Gastroesophageal sphincter (tissue), 3 donors: ENCODE measurements around the gene ATG14.

Source experiments
- CTCF ChIP-seq, 4 experiments: fragments of 200-600 bp in 2 of 4; fragments of 450-650 bp in 2 of 4; sonication (generic) in 1 of 4; IDR thresholded peaks; one replicate each; pipeline ENCODE4 v1.5.1; 2017 to 2019; ENCODE audit warnings: antibody characterized with exemption in 4 of 4, mild to moderate bottlenecking in 2 of 4, moderate library complexity in 2 of 4
- POLR2A ChIP-seq, 2 donors: fragments of 450-650 bp; IDR thresholded peaks; one replicate each; pipeline ENCODE4 v1.6.1; 2017; ENCODE audit warnings: antibody characterized with exemption in 2 of 2, mild to moderate bottlenecking in 2 of 2, moderate library complexity in 1 of 2
- POLR2AphosphoS5 ChIP-seq: sonication (generic); formaldehyde crosslinking; IDR thresholded peaks from one replicate; pipeline ENCODE4 v1.6.1; 2017; ENCODE audit warnings: antibody characterized with exemption

DNA sequence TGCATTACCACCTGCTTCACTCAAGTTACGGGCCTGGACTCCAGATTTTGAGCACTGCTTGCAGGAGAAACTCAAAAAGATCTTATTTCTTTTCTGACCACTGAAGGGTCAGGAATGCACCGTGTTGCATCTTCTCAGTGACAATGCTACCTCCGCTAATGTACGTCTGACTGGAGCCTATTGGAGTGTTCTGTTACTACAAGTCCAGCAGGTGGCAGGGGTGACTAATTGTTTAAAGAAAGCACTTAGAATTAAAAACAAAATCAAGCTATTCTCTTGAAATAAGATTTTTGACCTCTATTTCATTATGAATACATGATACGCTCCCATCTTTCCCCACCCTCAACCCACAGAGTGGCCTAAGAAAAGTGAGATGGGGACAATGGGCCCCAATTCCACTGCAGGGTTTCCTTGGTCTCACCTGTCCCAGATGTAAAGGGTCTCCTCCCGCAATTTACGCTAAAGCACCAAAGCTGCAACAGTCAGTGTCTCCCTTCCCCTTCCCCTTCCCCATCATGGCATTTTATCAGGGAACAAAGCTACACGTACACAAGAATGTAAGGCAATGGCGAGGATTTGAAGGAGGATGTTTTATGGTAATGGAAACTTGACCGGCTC is 26.5 kb upstream of the ATG14 start:
- TF ChIP-seq POLR2A (IDR thresholded peaks at IDR 0.05) (no peak), CTCF (IDR thresholded peaks at IDR 0.05) (peak in 3 of 4 experiments; percentile 26 to 49 (median 36)), POLR2AphosphoS5 (no peak)
